HG02763 (cell line): ENCODE results near the gene MARCHF4.
"Not testable (repeated sequence)": the region's sequence is repeated elsewhere in the genome, so short reads cannot be mapped to it uniquely, and the experiment has no call there.

Source experiments
- ATAC-seq: cut with Tn5 transposase; IDR thresholded peaks from one replicate; pipeline ENCODE4 v1.9.1; 2021; ENCODE audit warnings: mild to moderate bottlenecking, moderate library complexity; ENCODE audit not compliant: unreplicated experiment

The MARCHF4 gene

DNA sequence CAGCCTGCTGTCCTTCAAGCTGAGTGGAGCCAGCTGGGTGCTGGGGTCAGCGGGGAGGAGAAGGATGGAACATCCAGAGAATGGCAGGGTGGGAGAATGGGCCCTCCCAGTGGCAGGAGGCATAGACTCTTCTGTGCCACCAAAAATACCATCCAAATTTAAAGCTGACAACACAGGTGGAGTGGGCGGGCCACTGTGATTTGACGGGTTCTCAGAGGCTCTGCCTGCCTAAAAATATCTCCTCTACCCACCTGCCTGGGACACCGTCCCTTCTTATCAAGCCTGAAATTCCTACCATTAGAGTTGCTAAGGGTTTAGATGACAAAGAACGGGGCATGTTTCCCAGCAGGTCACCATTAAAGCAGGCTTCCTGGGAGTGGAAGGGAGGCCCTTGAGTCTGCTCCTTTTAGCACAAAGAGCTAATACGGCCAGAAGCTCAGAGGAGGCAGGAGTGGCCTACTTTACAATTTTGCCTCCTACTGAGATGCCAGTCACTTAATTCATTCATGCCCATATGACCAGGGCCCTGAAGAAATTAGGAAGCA, 19.8 kb upstream of the MARCHF4 start:
- ATAC-seq, result no peak

DNA sequence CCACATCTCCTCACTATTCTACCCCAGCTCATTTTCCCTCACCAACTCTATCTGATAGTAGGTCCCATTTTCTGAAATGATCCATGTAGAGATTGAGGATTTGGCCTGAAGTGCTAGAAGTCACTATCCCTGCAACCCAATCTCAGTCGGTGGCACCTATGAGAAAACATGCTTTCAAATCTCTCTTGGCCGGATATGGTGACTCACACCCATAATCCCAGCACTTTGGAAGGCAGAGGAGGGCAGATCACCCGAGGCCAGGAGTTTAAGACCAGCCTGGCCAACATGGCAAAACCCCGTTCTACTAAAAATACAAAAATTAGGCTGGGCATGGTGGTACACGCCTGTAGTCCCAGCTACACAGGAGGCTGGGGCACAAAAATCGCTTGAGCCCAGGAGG, 19.1 kb upstream of the MARCHF4 start:
- no peak for ATAC-seq

DNA sequence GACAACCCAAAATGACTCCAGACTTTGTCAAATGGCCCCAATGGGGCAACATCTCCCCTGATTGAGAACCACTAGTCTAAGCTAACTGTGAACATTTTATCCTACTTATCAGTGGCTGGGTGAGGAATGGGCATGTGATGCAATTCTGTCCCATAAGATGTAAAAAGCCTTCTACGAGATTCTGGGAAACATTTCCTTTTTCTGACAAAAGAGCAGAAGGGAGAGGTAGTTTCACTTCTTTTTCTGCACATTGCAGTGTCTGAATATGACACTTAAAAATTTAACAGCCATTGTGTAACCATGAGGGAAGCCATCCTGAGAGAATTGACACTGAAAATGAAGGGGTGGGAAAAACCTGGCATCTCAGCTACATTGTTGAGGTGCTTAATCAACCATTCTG, 17.3 kb upstream of the MARCHF4 start:
- no peak for ATAC-seq

DNA sequence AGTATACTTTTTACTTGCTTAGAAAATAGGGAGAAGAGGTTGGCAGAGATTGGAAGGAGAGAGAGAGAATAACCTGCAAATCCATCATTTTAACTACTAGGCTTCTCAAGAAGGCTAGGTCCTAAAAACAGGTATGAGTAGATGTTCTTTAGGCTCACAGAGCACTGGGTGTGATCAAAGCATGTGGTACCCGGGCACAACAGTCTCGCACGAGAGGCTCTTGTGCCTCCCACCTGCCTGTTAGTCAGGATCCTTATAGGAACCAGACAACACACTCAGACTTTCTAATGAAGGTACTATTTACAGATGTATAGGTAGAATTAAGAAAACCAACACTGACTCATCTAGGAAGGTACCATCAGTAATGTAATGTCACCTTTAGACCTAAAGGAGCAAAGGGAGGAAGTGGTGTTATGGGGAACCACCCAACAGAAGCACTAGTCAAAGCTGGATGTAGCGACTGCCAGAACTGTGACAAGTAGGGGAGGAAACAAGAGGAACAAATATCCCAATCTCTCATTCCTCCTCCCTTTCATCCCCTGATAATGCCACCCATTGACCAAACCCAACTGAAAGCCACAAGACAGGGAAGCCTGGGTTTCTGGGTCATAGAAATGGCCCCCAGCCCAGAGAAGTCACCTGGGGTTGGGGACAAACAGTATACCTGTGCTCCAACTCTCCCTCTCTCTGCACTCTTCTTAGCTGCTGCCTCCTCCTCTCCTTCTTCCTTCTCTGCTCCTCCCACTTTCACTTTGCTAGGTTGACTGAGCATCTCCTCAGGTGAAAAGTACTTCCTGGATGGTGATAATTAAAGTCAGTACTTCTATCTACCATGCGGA, 16.0 kb upstream of the MARCHF4 start:
- peak; percentile 53 for ATAC-seq

DNA sequence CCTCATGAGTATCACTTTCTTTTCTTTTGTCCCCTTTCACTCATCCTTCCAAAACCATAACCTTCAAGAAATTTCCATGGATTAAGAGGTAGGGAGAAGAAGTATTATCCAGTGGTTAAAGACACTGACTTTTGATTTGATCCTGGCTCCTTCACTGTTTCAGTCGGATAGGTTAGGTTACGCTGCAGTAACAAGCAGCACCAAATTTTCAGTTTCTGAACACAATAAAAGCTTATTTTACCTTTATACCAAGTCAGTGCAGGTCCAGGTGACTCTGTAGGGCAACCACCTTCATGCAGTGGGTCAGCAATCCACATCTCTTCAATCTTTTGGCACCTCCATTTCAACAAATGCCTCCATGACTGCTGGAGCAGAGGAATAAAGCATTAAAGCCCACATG, 15.0 kb upstream of the MARCHF4 start:
- ATAC-seq, result no peak

DNA sequence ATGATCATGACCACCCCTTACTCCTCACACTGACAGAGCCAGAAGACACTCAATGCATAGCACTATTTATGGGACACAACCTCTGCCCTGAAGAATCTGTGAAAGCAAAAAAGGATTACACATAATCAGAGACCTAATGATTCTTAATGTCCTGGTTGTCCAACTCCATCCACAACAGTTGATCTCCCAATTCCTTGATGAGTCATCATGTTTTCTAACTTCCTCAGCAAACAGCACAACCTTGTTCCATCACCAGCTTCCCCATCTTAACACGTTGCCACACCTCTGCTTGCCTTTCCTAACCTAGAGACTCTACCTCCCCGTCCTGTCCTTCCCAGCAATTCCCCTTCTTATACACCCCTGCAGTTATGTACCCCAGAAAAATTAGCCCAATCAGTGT, 13.2 kb upstream of the MARCHF4 start:
- no peak for ATAC-seq

DNA sequence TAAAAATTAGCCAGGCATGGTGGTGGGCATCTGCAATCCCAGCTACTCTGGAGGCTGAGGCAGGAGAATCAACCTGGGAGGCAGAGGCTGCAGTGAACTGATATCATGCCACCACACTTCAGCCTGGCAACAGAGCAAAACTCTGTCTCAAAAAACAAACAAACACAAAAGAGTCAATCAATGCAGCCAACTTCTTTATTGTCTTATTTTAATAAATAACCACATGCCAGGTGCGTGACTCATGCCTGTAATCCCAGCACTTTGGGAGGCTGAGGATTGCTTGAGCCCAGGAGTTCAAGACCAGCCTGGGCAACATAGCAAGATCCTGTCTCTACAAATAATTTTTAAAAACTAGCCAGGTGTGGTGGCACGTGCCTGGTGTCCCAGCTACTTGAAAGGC, 12.1 kb upstream of the MARCHF4 start:
- not testable (repeated sequence) for ATAC-seq

DNA sequence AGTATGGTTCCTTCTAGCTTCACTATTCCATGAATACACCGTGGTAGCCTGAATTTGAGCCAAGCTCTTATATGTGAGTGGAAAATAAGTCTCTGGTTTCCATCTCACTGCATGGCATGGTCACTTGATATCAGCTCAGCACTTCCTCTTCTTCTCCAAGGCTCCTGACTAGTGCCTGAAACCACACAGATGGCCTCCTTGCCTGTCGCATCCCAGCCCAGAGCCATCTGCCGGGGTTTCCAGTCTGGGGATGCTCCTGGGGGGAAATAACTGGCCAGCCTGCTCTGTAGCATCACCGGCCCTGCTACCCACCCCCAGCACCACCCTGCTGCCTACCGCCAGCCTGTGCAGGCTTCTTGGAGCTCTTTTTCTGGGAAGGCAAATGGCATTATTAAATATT, 7.7 kb upstream of the MARCHF4 start:
- ATAC-seq, result no peak

DNA sequence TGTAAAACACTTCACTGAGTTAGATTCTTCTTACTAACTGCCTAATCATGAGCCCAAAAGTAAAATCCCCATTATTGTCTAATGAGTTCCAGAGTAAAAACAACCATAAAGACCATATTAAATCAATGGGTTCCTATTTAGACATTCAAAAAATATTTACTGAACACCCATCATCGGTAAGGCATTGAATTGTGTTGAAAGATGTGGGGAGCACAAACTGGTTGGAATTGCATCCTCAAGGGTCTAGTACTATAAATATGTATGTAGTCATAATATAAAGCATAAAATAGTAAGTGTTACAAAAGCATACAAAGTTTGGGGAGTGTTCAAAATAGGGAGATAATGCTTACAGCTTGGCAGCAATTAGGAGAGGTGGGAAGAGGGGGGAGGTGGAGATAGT, 3.0 kb upstream of the MARCHF4 start:
- ATAC-seq, result no peak

DNA sequence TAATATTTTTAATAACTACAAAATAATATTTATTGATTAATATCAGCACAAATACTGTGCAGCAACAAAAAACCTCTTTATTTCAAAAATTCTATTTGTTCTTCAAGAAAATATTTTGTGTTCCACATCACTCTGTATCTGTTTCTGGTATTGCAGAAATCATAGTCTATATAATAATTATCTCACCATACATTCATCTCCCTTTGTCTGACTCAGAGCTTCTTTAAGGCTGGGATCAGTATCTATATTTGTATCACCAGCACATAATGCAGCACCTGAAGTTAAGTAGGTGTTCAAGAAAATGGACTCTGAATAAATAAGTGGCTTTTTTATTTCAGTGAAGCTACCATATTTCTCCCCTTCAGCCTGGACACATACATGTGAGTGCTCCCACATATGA, 1.6 kb upstream of the MARCHF4 start:
- ATAC-seq, result no peak

DNA sequence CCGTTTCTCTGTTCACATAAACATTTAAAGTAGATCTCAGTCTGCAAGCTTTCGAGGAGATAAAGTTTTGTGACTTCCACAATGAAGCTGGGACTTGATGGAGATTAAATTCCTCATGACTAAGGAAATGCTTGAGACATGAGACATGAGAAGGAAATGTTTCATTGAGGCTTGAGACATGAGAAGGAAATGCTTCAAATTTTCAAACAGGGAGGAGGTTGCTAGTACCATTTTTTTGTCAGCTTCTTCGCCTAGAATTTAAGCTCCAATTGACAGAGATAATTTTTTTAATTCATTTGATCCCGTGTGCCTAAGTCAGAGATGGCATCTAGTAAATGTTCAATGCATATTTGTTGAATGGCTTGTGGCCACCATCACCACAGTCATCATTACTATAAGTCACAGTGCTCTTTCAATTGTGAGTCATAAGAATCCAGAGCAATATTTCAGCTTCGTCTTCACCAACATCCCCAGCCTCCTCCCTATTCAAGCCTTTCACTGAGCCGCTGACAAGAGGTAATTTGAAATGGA, 543 bp upstream of the MARCHF4 start:
- ATAC-seq, result no peak

DNA sequence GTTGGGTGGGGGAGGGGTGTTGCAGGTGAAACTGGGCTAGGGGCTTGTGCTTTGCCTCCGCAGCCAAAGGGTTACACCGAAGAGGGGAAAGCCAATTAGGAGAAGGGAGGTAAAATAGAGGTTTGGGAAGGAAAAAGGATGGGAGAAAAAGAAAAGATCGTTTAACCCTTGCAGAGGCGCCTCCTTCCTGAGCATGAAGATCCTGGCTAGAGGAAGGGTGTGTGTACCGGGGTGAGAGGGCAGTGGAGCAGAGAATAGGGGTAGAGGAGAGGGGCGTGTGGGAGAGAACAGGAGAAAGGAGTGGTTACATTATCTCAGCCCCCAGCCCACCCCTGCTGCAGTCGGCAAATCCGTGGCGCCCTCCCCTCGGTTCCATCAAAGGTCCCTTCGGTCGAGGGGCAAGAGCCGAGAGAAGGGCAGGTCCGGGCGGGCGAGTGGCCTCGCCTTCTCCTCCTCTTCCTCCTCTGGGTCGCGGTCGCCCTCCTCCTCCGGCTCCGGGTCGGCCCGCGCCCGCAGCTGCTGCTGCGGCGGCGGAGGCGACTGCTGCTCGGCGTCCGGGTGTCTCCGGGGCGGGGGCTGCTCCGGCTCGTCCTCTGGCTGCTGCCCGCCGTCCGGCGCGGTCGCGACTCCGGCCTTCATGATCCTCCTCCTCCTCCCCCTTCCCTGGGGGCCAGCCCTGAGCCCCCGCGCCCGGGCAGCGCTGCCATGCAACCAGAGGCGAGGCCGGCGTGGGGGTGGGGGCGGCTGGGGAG, 1.1 kb downstream of the MARCHF4 start:
- no peak for ATAC-seq

DNA sequence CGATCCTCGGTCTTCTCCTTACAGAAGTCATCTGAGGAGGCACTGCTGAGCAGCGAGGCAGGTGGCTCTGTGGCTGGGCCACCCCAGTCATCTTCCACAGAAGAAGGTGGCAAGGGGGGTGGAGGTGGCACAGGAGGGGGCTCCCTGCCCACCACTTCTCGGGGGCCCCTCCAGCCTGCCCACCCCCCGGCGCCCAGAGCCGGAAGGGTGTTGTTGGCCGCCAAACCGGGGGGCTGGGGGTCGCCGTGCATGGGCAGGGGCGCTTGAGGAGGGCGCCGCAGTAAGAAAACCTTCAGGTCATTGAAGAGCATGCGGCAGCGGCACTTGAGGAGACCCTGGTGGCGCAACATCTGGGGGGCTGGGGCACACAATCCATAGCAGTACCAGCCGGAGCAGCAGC, 2.5 kb downstream of the MARCHF4 start:
- ATAC-seq, result no peak

DNA sequence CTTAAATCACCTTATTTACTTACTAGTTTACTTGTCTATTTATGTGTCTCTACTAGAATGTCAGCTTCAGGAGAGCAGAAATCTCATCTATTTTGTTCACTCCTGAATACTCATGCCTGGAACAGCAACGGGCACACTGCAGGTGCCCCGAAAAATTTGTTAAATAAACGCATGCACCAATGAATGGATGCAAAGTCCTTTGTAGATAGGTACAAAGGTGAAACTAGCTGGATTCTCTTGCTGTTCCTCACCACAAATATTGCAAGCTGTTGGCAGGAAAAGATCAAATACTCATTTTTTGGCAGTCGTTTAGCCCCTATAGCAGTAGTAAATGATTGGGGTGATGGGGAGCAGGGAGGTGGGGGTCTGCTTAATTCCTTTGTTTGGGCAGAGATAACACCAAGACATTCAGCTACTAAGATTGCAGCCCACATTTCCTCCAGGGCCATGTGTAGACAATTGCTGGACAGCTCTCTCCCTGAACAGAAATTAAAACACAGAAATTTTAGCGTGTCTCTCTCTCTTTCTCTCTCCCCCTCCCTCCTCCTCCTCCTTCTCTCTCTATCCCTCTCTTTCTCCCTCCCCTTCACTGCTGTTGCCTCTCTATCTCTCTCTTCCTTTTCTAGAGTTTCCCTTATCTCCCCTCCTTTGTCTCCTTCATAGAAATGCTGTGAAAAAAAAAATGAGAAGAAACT, 5.4 kb downstream of the MARCHF4 start:
- no peak for ATAC-seq

DNA sequence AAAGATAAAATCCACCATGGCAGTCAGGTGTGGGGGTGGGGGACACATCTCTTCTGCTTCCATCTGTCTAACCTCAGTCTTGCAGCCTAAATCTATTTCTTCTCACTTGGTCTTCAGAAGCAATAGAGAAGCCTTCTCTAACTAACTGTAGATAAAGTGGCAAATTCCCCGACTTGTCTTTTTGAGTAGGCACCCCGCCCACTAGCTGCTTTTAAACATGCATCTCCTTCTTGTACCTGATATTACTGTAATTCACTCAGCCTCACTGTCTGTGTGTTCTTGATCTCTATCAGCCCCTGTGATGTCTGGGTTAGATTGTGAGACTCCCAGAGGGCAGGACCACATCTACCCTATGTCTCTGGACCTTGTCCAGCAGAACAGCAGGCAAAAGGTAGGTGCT, 6.8 kb downstream of the MARCHF4 start:
- no peak for ATAC-seq

DNA sequence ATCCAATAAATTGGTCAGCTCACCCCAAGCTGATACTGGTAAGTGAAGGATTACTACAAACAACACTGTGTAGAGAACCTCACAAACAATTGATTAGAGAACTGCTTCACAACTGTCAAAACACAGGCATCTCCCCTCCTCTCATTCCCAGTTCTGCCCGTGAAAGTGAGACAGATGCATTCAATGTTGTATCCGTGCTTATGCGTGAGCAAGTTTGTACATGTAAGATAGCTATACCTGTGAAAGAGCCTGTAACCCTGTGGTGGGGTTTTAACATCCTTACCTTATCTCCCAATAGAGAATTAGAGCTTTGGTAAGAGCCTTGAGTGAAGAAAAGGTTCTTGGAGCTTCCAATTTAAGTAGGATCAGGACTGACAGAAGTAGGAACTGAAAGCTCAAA, 9.1 kb downstream of the MARCHF4 start:
- no peak for ATAC-seq

DNA sequence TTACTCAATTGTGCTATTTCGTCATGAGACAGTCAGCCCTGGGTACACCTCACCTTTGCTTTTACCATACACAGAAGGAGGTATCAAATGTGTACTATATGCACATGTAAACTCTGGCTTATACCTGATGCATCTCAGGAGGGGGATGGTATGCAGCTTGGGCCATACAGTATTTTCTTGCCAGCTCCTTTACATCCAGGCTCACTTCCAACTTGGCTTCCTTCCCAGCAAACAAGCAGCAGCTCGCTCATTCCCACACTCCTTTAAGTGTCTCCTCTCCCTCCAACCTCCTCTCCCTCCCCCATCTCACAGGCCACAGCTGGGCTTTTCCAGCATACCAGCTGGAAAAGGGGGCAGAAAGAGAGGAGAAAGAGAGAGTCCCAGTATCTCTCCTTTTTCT, 9.6 kb downstream of the MARCHF4 start:
- no peak for ATAC-seq

DNA sequence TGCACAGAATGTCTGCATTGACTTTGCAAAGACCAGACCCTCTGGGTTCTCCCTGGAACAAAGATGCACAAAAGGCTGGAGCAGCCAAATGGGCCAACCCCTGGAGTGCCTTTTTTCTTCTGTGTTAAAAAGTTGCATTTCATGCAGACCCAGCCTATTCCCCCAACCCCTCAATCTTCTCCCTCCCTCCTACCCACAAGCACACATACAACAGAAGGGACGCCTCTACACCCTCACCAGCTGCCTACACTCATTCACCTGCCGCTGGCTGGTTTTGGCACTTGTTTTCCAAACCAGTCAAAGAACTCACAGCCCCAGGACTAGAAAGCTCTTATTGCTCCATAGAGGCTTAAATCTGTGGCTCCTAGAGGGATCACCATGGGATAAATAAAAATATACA, 16.6 kb downstream of the MARCHF4 start:
- no peak for ATAC-seq

DNA sequence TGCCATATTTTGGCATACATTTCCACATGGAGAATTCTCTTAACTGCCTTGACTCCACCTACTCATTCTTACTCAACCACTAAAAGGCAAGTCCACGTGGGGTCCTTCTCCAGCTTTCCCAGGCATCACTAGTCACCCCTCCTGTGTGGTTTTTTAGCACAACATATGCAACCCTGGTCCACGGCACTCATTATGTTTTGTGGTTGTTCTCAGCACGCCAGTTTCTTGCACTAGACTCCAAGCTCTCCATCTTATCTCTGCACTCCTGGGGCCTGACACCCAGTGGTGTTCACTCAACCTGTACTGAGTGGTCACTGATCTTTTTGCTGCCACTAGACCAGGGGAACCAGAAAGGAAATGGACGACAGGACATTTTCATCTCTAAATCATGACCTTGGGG, 18.0 kb downstream of the MARCHF4 start:
- ATAC-seq, result no peak

DNA sequence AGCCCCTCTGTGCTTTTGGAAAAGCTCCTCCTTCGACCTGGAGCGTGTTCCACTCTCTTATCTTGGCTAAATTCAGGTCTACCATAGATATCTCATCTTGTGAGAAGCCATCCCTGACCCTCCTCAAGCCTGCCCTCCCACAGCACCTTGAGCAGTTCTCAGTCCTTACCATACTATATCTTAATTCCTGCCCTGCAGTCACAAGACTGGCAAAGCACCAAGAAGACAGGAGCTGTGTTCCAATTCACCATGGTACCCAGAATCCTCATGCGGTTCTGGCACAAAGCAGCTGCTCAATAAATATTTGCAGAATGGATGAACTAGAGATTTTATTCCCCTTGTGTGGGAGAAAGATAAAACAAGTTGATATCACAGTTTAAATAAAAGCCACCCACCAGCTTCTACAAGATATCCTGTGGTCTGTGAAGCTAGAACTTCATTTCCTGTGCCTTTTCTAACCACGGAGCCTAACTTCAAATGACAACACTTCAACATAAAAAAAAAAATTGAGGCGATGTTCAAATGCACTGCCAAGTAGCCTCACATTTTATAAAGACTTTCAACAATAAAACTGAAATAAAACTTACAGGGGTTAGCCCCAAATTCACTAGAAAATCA, 19.5 kb downstream of the MARCHF4 start:
- ATAC-seq, result no peak
